IPS DF 4.7 (cell line): ENCODE data around the gene EID3.
"Not testable (repeated sequence)": the region's sequence is repeated elsewhere in the genome, so short reads cannot be mapped to it uniquely, and the experiment has no call there.

Experiments
- DNase-seq: peaks from one replicate; pipeline ENCODE4 v3.0.0-alpha.2; 2013; ENCODE audit warnings: low spot score; ENCODE audit errors: extremely low read depth

EID3 gene

DNA sequence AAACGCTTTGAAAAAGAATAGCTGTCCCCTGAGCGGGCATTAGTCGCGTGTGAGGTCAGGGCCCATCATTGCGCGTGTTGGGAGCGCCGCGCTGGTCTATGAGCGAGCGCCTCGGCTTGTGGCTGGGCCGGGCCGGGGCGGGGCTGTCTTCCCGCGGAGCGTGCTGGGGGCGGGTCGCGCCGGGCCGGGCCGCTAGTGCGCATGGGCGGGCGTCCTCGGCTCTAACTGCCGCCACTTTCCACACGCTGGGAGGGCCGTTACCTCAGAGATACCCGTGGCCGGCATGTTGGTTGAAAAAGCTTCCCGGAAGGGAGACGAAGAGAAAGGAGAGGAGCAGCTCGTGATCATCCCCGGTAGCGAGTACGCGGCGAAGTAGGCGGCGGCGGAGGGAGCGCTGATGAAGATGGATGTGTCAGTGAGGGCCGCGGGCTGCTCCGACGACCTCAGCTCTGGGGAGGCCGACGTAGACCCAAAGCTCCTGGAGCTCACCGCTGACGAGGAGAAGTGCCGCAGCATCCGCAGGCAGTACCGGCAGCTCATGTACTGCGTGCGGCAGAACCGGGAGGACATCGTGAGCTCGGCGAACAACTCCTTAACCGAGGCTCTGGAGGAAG, at the start of gene EID3:
Gene EID3 (plus strand): TSS at position 202 of the 614 bp plus-strand sequence. CDS start 196 bp downstream, at position 398.
- no peak for DNase-seq

DNA sequence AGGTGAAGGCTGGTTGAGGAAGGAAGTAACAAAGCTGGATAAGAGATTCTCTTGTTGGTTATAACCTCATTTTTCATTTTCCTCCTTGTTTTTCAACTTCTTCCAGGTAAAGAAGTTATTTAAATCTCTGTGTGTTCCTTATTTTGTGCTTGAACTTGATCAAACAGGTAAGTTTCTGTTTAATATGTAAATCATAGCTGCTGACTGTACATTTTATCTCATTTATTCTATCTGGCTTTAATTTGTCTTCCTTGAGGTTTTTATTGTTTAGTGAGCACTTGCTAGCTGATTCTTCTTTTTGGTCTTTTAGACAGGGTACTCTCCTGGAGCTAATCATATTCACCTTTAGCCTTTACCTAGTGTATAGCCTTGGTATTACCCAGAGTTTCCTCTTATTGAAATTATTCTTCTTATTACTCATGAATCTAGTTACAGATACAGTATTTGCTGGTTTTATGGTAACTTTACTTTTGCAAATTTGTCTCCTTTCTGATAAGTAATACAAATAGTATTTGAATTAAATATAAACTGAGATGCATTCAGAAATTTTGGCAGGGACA, 45.5 kb upstream of the EID3 start:
- DNase-seq: no peak

DNA sequence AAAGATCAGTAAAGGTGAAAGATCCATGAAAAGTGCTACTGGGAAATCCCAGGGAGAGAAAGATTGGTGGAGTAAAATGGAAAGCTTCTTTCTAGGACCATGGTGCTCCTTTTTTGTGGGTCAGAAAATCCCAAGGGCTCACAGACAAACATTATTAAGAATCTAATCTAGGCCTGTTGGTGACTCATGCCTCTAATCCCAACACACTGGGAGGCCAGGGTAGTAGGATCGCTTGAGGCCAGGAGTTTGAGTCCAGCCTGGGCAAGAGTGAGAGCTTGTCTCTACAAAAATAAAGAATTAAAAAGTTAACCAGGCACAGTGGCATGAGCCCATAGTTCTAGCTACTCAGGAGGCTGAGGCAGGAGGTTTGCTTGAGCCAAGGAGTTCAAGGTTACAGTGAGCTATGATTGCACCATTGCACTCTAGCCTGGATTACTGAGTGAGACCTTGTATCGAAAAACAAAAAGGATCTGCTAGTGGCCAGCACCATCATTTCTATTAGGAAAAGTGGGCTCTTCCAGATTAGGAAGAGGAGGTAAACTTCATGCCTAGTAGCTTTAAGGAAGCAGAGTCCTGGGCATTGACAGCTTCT, 45.0 kb upstream of the EID3 start:
- DNase-seq: no peak

DNA sequence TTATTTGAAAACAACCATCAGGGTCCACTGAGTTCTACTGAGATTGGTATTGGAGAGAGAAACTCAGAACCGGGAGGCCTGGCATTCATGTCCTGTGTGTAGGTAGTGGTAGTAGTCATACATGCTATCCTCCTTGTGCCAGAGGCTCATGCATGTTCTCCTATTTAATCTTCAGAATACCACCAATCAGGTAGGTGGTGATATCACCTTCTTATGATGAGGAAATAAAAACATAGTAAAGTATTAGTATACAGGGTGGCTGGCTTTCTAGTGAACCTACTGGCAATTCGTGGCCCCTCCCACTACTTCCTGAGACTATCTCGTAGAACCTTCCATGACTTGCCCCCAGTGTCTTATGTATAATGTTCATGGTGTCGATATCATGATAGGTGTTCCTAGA, 40.5 kb upstream of the EID3 start:
- DNase-seq: no peak

DNA sequence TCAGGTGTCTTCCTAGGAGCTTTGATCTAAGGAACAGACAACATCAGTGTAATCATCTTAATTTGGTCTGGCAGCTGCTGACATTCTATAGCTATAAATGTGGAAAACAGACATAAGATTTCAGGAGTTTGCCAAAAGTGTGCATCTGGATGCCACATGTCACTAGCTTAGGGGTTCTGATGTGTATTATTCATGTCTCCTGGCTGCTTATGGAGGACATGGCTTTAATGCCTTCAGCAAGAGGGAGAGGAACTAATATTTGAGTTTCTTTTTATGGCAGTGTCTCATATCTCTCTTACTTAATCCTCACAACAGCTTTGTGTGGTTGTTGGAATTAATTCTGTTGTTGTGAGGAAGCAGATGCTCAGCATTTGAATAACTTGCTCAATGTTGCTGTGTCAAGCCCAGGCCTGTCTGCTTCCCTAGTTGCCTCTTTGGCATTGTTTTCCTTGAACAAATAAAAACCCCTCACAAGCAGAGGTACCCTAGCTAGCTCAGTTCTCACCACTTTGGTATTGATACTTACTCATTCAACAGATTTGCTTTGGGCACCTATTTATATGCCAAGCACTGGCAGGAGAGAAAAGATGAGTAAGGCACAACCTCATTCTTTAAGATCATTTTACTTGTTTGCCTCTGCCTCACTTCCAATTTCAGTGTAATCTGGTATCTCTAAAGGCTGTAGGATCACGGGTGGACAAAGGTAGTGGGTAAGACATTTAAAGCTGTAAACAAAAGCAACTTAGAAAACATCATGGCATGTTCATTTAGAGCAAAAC, 39.8 kb upstream of the EID3 start:
- no peak for DNase-seq

DNA sequence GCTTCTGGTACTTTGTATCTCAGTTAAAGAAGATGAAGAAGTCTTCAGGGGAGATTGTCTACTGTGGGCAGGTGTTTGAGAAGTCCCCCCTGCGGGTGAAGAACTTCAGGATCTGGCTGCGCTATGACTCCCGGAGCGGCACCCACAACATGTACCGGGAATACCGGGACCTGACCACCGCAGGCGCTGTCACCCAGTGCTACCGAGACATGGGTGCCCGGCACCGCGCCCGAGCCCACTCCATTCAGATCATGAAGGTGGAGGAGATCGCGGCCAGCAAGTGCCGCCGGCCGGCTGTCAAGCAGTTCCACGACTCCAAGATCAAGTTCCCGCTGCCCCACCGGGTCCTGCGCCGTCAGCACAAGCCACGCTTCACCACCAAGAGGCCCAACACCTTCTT, 38.1 kb upstream of the EID3 start:
- not testable (repeated sequence) for DNase-seq

DNA sequence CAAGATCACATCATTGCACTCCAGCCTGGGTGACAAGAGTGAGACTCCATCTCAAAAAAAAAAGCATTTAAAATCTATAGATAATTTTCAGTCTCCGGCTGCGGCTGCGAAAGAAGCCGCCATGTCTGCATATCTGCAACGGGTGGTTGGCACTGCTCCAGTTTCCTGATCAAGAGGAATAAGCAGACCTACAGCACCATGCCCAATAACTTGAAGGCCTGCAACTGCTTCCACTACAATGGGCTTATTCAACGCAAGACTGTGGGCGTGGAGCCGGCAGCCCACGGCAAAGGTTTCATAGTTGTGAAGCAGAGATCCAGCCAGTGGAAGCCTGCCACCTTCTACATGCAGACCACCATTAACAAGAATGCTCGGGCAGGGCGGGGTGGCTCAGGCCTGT, 30.6 kb upstream of the EID3 start:
- no peak for DNase-seq

DNA sequence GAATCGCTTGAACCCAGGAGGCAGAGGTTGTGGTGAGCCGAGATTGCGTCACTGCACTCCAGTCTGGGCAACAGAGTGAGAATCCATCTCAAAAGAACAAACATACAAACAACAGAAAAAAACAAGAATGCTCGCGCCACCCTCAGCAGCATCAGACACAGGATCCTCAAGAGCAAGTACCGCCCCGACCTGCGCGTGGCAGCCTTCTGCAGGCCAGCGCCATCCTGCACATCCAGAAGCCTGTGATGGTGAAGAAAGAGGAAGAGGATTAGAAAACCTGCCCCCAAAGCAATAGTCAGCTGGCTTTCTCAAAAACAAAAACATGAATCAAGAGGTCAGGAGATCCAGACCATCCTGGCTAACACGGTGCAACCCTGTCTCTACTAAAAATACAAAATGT, 30.0 kb upstream of the EID3 start:
- no peak for DNase-seq

DNA sequence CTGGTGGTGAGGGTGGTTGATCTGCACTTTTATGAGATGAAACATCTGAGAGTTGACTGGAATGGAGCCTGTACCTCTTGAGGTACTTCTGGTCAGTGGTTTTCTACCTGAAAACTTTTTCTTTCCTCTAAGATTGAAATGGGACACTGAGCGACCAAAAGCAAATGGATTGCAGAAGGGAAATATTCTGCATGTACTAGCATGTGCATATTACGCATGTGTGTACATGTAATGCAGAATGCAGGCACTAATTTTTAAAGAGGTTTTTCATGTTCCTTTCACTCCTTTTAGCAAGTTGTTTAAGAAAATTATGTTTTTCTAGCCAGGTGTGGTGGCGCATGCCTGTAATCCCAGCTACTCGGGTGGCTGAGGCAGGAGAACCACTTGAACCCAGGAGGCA, 28.7 kb upstream of the EID3 start:
- DNase-seq: no peak

DNA sequence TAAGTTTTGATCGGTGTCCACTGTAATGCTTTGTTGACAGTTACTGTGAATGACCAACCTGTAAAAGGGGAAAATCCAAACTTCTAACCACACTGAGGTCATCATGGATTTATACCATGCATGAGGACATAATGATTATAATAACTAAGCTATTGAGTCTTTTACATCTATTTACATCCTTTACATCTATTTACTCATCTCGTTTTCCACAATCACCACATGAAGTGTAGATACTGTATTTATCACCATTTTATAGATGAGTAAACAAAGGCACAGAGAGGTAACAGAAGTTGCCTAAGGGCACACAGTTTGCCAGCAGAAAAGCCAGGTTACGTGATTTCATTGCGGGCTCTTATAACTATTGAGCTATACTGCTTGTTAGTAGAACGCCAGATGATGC, 27.9 kb upstream of the EID3 start:
- DNase-seq: no peak

DNA sequence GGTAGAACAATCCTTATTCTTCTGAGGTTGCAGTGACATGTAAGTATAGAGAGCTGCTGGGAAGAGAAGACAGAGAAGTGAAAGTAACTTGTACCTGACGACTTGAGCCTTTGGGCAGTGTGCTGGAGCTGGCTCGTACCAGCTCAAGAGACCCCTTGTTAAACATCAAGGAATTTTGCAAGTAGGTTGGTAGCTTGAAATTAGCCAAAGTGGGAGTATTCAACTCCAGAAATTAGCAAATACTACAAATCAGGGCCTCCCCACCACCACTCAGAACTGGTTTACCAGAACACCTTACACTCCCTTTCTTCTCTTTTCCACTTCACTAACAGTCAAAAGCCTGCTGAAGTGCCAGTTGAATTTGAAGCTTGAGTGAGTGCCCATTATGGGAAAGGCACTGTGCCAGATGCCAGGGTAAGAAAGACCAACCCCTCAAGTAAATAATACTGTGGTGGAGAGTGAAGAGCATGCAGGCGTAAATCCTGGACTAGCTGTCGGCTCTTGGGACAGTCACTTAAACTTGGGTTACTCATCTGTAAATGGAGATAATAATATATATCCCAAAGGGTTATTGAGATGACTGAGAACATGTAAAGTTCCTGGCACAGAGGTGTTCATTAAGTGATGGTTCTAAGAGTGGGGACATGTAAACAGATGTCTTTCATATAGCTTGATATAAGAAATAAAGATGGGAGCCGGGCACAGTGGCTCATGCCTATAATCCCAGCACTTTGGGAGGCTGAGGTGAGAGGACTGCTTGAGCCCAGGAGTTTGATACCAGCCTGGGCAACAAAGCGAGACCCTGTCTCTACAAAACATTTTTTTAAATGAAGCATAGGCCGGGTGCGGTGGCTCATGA, 27.0 kb upstream of the EID3 start:
- no peak for DNase-seq

DNA sequence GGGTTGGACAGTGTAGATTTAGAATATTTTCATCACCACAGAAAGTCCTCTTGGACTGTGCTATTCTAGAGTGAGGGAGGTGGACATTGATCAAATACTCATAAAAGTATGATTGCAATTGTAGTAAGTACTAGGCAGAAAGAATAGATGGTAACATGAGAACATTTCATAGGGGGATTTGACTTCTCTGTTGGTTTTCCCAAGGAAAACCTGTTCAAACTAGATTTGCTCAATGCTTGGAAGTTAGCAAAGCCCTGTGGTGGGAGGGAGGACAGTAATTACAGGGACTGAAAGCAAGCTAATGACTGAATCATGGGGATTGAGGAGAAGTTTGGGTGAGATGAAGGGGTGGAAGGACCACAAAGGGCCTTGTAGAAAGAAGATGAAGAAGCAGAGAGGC, 24.4 kb upstream of the EID3 start:
- no peak for DNase-seq

DNA sequence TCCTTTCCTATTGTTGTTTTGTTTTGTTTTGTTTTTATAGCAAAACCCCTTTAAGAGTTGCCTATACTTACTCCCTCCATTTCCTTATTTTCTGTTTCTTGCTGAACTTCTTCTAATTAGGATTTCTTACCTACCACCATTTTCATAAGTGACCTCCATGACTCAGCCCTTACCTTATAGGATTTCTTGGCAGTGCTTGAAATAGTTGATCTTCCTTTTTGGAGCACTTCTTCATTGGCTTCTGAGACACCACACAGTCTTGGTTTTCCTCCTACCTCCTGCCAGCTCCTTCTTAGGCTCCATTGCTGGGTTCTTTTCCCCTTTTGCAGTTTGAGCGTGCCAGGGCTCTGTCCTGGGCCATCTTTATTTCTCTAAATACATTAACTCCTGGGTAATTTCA, 23.4 kb upstream of the EID3 start:
- DNase-seq: no peak

DNA sequence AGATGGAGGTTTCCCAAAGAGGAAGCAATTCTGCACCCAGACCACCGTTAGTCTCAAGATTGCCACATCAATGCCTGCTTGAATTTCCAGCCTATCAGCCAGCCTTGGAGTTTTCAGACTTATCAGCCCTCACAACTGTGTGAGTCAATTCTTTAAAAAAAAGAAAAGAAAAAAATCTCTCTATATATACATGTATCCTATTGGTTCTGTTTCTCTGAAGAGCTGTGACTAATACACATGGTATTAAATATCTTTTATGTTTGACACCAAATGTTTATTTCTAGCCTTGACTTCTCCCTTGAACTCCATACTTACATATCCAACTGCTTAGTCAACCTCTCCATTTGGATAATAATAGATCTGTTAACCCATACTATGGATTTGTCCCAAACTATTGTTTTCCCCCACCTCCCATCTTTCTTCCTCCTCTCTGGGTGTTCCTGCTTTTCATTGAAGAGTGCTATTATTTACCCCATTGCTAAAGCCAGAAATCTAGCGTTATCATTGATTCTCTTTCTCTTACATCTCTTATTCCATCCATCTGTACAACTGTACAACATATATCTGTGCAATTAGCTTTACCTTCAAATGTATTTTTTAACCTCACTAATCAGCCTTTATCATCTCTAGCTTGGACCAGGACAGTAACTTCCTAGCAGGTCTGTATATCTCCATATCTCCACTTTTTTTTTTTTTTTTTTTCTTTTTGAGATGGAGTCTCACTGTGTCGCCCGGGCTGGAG, 22.7 kb upstream of the EID3 start:
- no peak for DNase-seq

DNA sequence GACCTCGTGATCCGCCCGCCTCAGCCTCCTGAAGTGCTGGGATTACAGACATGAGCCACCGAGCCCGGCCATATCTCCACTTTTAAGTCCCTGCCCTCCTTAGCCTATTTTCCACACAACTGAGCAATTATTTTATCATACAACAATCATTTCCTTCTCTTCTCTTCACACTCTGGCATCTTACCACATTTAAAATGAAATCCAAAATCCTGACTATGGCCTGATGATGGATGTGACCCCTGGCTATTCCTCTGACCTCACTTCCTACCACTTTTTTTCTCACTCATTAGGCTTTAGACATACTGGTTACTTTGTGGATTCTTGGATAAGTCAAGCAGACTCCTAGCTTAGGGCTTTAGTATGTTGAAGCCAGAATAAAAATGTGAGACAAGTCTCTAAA, 21.9 kb upstream of the EID3 start:
- DNase-seq: no peak

DNA sequence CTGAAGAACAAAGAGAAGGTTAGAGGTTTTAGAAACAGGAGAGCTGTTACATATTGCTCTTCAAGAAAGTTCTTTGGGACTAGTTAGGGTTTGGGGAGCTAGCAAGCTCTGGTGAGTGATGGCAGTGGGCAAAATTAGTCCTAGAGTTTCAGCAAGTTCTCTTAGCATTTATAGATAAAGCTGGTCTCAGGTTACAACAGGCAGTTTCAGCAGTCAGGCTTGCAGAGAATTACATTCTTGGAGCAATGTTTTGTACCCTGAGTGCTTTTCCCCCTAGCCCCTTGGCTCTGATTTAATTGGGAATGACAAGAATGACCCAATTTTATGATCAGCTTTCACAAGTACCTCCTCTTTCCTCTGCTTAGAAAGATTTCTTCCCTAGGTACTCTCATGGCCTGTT, 21.4 kb upstream of the EID3 start:
- DNase-seq: no peak

DNA sequence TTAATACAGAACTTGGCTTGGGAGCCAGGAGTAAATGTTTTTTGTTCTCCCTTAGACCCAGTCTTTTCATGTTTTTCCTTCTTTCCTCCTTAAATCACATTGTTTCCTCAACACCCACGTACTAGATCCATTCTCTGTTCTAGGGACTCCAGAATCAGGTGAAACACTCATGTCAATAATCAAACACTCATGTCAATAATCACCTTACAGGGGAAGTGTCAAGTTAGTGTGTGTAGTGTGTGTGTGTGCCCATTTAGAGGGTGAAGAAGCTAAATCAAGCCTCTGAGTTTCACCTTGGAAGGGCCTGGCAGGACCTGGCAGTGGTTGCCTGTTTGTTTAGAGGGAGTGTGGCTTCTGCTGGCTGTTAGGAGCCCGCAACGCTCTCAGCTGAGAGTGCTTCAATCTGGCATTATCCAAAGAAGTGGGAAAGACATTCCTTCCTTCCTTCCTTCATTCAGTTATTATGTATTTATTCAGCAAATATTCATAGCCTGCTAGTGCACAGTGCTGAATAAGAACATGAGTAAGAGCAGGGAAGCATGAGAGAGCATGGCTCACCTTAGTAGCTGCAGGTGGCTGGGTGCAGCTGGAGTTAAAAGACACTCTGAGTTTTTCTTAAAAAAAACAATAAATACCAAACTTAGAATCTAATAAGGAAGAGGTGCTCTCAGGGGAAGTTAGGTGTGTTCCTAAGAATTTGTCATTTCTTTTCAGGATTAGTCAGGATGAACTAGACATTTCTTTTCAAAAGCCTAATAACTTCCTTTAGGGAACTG, 17.6 kb upstream of the EID3 start:
- no peak for DNase-seq

DNA sequence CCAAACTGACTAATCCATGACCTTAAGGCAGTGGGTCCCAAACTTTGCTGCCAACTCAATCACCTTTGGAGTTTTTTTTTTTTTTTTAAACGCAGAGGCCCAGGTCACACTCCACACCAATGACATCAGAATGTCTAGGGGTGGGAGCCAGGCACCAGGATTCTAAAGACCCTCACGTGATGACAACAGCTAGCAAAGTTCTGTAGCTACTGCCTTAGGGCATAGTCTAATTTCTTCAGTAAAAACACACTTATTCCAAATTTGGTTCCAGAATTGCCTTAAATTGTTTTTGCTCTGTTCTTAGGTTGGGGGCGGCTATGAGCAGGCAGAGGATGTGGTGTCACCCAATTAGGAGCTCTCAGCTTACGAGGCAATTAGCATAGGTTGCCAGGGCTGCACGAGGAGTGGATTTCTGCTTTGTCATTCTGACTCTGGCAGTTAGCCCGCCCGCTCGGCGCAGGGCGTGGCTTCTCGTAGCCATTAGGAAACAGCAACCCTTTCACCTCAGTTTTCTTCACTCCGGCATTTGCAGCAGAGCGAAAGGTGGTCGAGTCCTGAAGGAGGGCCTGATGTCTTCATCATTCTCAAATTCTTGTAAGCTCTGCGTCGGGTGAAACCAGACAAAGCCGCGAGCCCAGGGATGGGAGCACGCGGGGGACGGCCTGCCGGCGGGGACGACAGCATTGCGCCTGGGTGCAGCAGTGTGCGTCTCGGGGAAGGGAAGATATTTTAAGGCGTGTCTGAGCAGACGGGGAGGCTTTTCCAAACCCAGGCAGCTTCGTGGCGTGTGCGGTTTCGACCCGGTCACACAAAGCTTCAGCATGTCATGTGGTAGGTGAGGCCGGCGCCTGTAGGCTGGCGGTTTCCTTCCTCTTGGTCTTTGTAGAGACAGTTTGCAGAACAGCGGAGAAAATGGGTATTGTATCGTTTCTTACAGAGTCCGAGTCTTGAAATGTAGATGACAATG, 16.7 kb upstream of the EID3 start:
- peak; percentile 98 for DNase-seq
